Breast epithelium (tissue), 3 donors: ENCODE measurements around the gene PRDM16.

ENCODE experiments used
- POLR2A ChIP-seq: fragments of 450-650 bp; IDR thresholded peaks from one replicate; pipeline ENCODE4 v1.6.1; 2016; ENCODE audit warnings: antibody characterized with exemption, mild to moderate bottlenecking, moderate library complexity
- POLR2AphosphoS5 ChIP-seq, 3 donors: sonication (generic); formaldehyde crosslinking; IDR thresholded peaks; one replicate each; pipeline ENCODE4 v1.6.1; 2017; ENCODE audit warnings: antibody characterized with exemption in 3 of 3
- TF ChIP-seq, protein P1 (sequence below), 3 donors: fragments of 450-650 bp; IDR thresholded peaks; one replicate each; pipeline ENCODE4 v1.5.1; 2016 to 2017; ENCODE audit warnings: antibody characterized with exemption in 3 of 3, mild to moderate bottlenecking in 3 of 3, moderate library complexity in 3 of 3

DNA sequence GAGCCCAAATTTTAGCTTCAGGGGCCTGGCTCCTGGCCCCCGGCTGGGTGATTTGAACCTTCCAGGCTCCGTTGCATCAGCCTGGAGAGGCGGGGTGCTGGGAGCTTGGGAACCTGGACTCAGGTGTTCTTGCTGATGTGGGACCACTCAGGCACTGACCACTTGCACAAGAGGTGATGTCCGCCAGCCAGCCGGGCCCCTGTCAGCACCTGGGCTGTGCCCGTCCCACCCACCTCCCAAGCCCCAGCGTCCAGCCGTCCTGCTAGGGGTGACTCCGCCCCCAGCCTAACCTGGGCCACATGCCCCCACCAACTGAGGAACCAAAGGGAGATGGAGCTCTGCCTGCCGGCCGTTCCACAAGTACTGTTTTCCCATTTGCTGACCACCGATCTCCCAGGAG, 338.0 kb downstream of the PRDM16 start:
- TF ChIP-seq, protein P1, sequence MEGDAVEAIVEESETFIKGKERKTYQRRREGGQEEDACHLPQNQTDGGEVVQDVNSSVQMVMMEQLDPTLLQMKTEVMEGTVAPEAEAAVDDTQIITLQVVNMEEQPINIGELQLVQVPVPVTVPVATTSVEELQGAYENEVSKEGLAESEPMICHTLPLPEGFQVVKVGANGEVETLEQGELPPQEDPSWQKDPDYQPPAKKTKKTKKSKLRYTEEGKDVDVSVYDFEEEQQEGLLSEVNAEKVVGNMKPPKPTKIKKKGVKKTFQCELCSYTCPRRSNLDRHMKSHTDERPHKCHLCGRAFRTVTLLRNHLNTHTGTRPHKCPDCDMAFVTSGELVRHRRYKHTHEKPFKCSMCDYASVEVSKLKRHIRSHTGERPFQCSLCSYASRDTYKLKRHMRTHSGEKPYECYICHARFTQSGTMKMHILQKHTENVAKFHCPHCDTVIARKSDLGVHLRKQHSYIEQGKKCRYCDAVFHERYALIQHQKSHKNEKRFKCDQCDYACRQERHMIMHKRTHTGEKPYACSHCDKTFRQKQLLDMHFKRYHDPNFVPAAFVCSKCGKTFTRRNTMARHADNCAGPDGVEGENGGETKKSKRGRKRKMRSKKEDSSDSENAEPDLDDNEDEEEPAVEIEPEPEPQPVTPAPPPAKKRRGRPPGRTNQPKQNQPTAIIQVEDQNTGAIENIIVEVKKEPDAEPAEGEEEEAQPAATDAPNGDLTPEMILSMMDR (IDR thresholded peaks at IDR 0.05), result no peak
- TF ChIP-seq POLR2AphosphoS5 (IDR thresholded peaks at IDR 0.05), result no peak
- no peak for TF ChIP-seq POLR2A
